A549 (cell line): Measurements from ENCODE around the gene CSAD. TPM values are rescaled to one million over a fixed set of nuclear protein-coding genes. Genes with fewer than 3 reads are reported as not detected.

Experiments
- ATAC-seq, 2 experiments: fragments of 200-7000 bp in 1 of 2; fragments of >200 bp in 1 of 2; cut with Nextera tagmentation in 1 of 2; cut with Tn5 transposase in 1 of 2; 3 replicates each; pipeline versions ENCODE4 v1.8.0 to v1.9.1; 2018 to 2020; ENCODE audit warnings: mild to moderate bottlenecking in 1 of 2, moderate library complexity in 1 of 2
- CTCF ChIA-PET: fragments of 300-600 bp; sonication (Branson Sonifier 250); formaldehyde crosslinking; extraction: SDS; loops from one replicate; lab custom pipeline; 2021; ENCODE audit warnings: antibody characterized with exemption, inconsistent platforms; lab: Yijun Ruan, JAX
- POLR2A ChIA-PET: fragments of 350-600 bp; formaldehyde crosslinking; extraction: SDS; loops from one replicate; lab custom pipeline; 2021; ENCODE audit warnings: antibody characterized with exemption, inconsistent platforms; lab: Yijun Ruan, JAX
- DNase-seq, 2 experiments: peaks; one replicate each; pipeline versions ENCODE4 v3.0.0 to v3.0.0-alpha.2; 2011 to 2016; ENCODE audit warnings: low read depth in 1 of 2, low spot score in 1 of 2
- FAIRE-seq: peaks from 2 replicates; lab custom pipeline; 2011; peaks lifted over from hg19 to GRCh38; lab: Jason Lieb, UNC
- H3K27ac ChIP-seq, 2 experiments: fragments of >200 bp; sonication (Bioruptor Twin); formaldehyde crosslinking; 3 replicates each; pipeline ENCODE4 v1.5.1; 2016 to 2017
- H3K4me1 ChIP-seq: fragments of >200 bp; sonication (Bioruptor Twin); formaldehyde crosslinking; 3 replicates; pipeline ENCODE4 v1.6.1; 2016
- H3K4me2 ChIP-seq: fragments of >200 bp; sonication (Bioruptor Twin); formaldehyde crosslinking; 3 replicates; pipeline ENCODE4 v1.6.1; 2016
- H3K4me3 ChIP-seq: fragments of >200 bp; sonication (Bioruptor Twin); formaldehyde crosslinking; 3 replicates; pipeline ENCODE4 v1.5.1; 2016
- H3K9me3 ChIP-seq: fragments of >200 bp; sonication (Bioruptor Twin); formaldehyde crosslinking; 3 replicates; pipeline ENCODE4 v1.6.1; 2016
- CBX2 ChIP-seq: fragments of 200-600 bp; sonication (generic); IDR thresholded peaks from 2 replicates; pipeline ENCODE4 v1.6.1; 2016; ENCODE audit warnings: low read depth, mild to moderate bottlenecking, borderline replicate concordance
- CEBPB ChIP-seq, 2 experiments: fragments of >200 bp in 1 of 2; sonication (Bioruptor Twin) in 1 of 2; formaldehyde crosslinking in 1 of 2; IDR thresholded peaks; 2 replicates each; pipeline ENCODE4 v1.6.1; 2012 to 2016
- E2F6 ChIP-seq: IDR thresholded peaks from 2 replicates; pipeline ENCODE4 v1.6.1; 2012; ENCODE audit warnings: low read depth, borderline replicate concordance
- EHF ChIP-seq: fragments of 250-450 bp; sonication (Bioruptor Pico); IDR thresholded peaks from 2 replicates; pipeline ENCODE4 v1.5.0; 2020; ENCODE audit warnings: mild to moderate bottlenecking
- EHMT2 ChIP-seq: fragments of 200-600 bp; sonication (generic); IDR thresholded peaks from 2 replicates; pipeline ENCODE4 v1.6.1; 2016; ENCODE audit warnings: antibody characterized with exemption, low read depth, mild to moderate bottlenecking, moderate library complexity
- EP300 ChIP-seq, 2 experiments: fragments of >200 bp; sonication (Bioruptor Twin); formaldehyde crosslinking; IDR thresholded peaks; 2 replicates in 1 of 2; 3 replicates in 1 of 2; pipeline ENCODE4 v1.6.1; 2016 to 2017
- FOSB ChIP-seq: fragments of 250-450 bp; sonication (Bioruptor Pico); IDR thresholded peaks from 2 replicates; pipeline ENCODE4 v1.5.0; 2020; ENCODE audit warnings: mild to moderate bottlenecking, moderate library complexity
- FOSL2 ChIP-seq, 2 experiments: fragments of 450-650 bp in 1 of 2; fragments of >200 bp in 1 of 2; sonication (Bioruptor Twin) in 1 of 2; formaldehyde crosslinking; IDR thresholded peaks; 2 replicates each; pipeline versions ENCODE4 v1.5.0 to v1.6.1; 2016 to 2020; ENCODE audit warnings: mild to moderate bottlenecking in 1 of 2, moderate library complexity in 1 of 2
- GATA3 ChIP-seq: IDR thresholded peaks from 2 replicates; pipeline ENCODE4 v1.6.1; 2012; ENCODE audit warnings: borderline replicate concordance
- HEYL ChIP-seq: fragments of 250-450 bp; sonication (Bioruptor Pico); IDR thresholded peaks from 2 replicates; pipeline ENCODE4 v1.8.0; 2021; ENCODE audit warnings: mild to moderate bottlenecking, moderate library complexity
- HMGXB4 ChIP-seq: fragments of 250-450 bp; sonication (Bioruptor Pico); IDR thresholded peaks from 2 replicates; pipeline ENCODE4 v1.5.0; 2021; ENCODE audit warnings: mild to moderate bottlenecking, moderate library complexity, borderline replicate concordance
- HOXB5 ChIP-seq: fragments of 250-450 bp; sonication (Bioruptor Pico); IDR thresholded peaks from 2 replicates; pipeline ENCODE4 v1.5.0; 2020; ENCODE audit warnings: mild to moderate bottlenecking, moderate library complexity
- PBX3 ChIP-seq: IDR thresholded peaks from 2 replicates; pipeline ENCODE4 v1.6.1; 2012
- PHF8 ChIP-seq: fragments of 200-600 bp; sonication (generic); IDR thresholded peaks from 2 replicates; pipeline ENCODE4 v1.6.1; 2016; ENCODE audit warnings: low read depth, mild to moderate bottlenecking, antibody characterized with exemption, moderate library complexity, borderline replicate concordance
- RNF2 ChIP-seq: fragments of 200-600 bp; sonication (generic); IDR thresholded peaks from 2 replicates; pipeline ENCODE4 v1.6.1; 2016; ENCODE audit warnings: low read depth, mild to moderate bottlenecking, antibody characterized with exemption, moderate library complexity, borderline replicate concordance
- TFCP2L1 ChIP-seq: fragments of 250-450 bp; sonication (Bioruptor Pico); IDR thresholded peaks from 2 replicates; pipeline ENCODE4 v1.5.0; 2021; ENCODE audit warnings: mild to moderate bottlenecking
- USF2 ChIP-seq: fragments of 450-650 bp; IDR thresholded peaks from 2 replicates; pipeline ENCODE4 v1.6.1; 2014; ENCODE audit warnings: antibody characterized with exemption
- ZC3H11A ChIP-seq: fragments of 450-650 bp; IDR thresholded peaks from 2 replicates; pipeline ENCODE4 v1.6.1; 2014; ENCODE audit warnings: antibody characterized with exemption, mild to moderate bottlenecking
- WGBS: methylation state at CpG from one replicate; pipeline ENCODE4 v1.1.6; 2017; ENCODE audit errors: missing lambda C conversion rate; 5-methylcytosine and 5-hydroxymethylcytosine counted together
- polyA plus RNA-seq, 4 experiments: library from polyadenylated mRNA; depleted of rRNA in 3 of 4; stranded (reverse); fragments of >200 nt; fragmentation: RNase III in 1 of 4; extraction: RNeasy Plus Mini Kit Qiagen cat#74134 plus additional on column Dnase treatment in 1 of 4; gene quantifications; 2 replicates in 3 of 4; 3 replicates in 1 of 4; pipeline ENCODE4 v1.2.3, GENCODE V29; 2011 to 2017
- TF ChIP-seq, protein P1 (sequence below): fragments of >200 bp; sonication (Bioruptor Twin); formaldehyde crosslinking; IDR thresholded peaks from 3 replicates; pipeline ENCODE4 v1.6.1; 2016
- TF ChIP-seq, protein P2 (sequence below): fragments of 250-450 bp; sonication (Bioruptor Pico); IDR thresholded peaks from 2 replicates; pipeline ENCODE4 v1.5.0; 2020; ENCODE audit warnings: low read depth, mild to moderate bottlenecking, moderate library complexity
- TF ChIP-seq, protein P3 (sequence below): IDR thresholded peaks from 2 replicates; pipeline ENCODE4 v1.6.1; 2012

CSAD gene
- polyA plus RNA-seq, 2 of the 4 experiments (the other 2 are of a cell fraction), result 14.5 to 16.5 TPM

- CTCF ChIA-PET, result interaction anchor here (0.9 to 33.2 kb wide), 6 partner anchors 34 to 104 kb away, joined by 3 to 1046 read pairs (median 6); partner anchors contain the start of genes AAAS, ESPL1, MYG1 and PFDN5
- Histone ChIP-seq H3K4me3 (no peak overlapping the region), H3K27ac (peak overlapping the region; percentile 14 to 98)
- DNase-seq (peak in 1 of 2 experiments; percentile 39), FAIRE-seq (no peak), ATAC-seq (no peak)
- TF ChIP-seq ZC3H11A, result no peak
- no peak for TF ChIP-seq HOXB5 (CRISPR knock-in tag)
- TF ChIP-seq PHF8, result no peak
- TF ChIP-seq EHMT2, result no peak
- TF ChIP-seq HEYL (CRISPR knock-in tag), result no peak
- no peak for TF ChIP-seq FOSL2 (IDR thresholded peaks at IDR 0.05)
- no peak for TF ChIP-seq FOSL2 (CRISPR knock-in tag; IDR thresholded peaks at IDR 0.05)
- TF ChIP-seq, protein P1, sequence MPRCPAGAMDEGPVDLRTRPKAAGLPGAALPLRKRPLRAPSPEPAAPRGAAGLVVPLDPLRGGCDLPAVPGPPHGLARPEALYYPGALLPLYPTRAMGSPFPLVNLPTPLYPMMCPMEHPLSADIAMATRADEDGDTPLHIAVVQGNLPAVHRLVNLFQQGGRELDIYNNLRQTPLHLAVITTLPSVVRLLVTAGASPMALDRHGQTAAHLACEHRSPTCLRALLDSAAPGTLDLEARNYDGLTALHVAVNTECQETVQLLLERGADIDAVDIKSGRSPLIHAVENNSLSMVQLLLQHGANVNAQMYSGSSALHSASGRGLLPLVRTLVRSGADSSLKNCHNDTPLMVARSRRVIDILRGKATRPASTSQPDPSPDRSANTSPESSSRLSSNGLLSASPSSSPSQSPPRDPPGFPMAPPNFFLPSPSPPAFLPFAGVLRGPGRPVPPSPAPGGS, result no peak
- no peak for TF ChIP-seq TFCP2L1
- no peak for TF ChIP-seq EHF
- TF ChIP-seq PBX3, result no peak
- no peak for TF ChIP-seq E2F6
- TF ChIP-seq FOSB (CRISPR knock-in tag), result no peak
- TF ChIP-seq CBX2, result no peak
- no peak for TF ChIP-seq EP300 (IDR thresholded peaks at IDR 0.05)
- no peak for TF ChIP-seq GATA3
- TF ChIP-seq, all 56 proteins: peak for 0
- 63% methylated on average over 3 of the region's 3 CpGs for WGBS
- peaks cover 41% of the 10 kb centered on the region for H3K4me1 ChIP-seq
- POLR2A ChIA-PET, result no interaction called here
- H3K9me3 ChIP-seq, result no peaks in the 10 kb centered on the region
- H3K4me2 ChIP-seq, result peak overlapping the region; percentile 97
These were observed 37.2 kb upstream of the CSAD start for GRCh38 chr12:53217931-53218307.

DNA sequence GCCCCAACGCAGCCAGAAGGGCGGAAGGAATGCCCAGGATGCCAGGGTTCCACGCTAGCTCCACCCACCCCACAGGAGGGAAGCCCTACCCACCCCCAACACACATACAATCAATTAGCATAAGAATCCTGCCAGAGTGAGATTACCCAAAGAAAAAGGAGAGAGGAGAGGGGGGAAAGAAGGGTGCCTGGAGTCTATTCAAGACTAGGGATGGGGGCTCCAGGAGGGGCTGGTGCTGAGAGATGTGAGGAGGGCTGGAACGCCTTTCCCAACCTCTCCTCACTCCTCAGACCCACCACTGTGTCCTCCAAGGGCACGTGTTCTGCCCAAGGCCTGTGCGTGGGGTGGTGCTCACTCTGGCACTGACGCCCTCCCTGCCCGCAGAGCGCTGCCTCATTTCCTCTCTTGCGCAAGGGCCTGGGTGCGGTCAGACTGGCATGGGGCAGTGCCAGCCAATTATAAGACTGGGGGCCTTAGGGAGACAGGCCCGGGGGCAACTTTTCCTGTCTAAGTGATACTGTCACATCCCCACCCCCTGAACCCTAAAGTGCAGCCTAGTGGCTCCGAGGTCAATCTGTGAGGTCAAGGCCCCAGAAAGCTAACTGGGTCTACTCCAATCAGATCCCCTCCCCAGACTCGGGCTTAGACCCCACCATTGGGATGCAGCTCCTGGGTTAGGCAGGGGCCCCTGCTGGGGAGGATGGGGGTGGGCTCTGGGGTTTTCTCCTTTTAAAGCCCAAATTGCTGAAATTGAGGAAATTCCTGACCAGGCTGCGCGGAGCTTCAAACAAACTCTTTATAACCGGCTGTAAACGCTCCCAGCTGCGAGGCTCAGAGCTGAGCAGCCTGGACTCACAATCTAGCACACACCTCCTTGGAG, 36.6 kb upstream of the CSAD start:
- Histone ChIP-seq H3K4me2 (peak overlapping the region; percentile 97), H3K9me3 (no peaks in the 10 kb centered on the region), H3K4me3 (no peak overlapping the region), H3K27ac (peak overlapping the region; percentile 14 to 98), H3K4me1 (peaks cover 35% of the 10 kb centered on the region)
- no peak for ATAC-seq
- FAIRE-seq, result no peak
- ChIA-PET CTCF (interaction anchor here (0.9 to 33.2 kb wide), 9 partner anchors 17 to 104 kb away, joined by 3 to 1046 read pairs (median 103); partner anchors contain the start of genes AAAS, ESPL1, MYG1 and PFDN5), POLR2A (interaction anchor here (0.8 kb wide), 1 partner anchor 224 kb away, joined by 3 read pairs; no protein-coding TSS in a partner anchor)
- TF ChIP-seq PBX3 (no peak), USF2 (peak; percentile 10; the same call in 1 of the 2 replicates), RNF2 (no peak), GATA3 (no peak), CEBPB (IDR thresholded peaks at IDR 0.05) (peak; percentile 82 to 97), HMGXB4 (no peak), HOXB5 (CRISPR knock-in tag) (no peak)
- TF ChIP-seq, protein P2, sequence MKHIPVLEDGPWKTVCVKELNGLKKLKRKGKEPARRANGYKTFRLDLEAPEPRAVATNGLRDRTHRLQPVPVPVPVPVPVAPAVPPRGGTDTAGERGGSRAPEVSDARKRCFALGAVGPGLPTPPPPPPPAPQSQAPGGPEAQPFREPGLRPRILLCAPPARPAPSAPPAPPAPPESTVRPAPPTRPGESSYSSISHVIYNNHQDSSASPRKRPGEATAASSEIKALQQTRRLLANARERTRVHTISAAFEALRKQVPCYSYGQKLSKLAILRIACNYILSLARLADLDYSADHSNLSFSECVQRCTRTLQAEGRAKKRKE (CRISPR knock-in tag), result 0 out of 2 replicates have a peak, but pooled peaks have one; percentile 24
- TF ChIP-seq, protein P3, sequence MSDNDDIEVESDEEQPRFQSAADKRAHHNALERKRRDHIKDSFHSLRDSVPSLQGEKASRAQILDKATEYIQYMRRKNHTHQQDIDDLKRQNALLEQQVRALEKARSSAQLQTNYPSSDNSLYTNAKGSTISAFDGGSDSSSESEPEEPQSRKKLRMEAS, result peak; percentile 67
- peak in 1 of 2 experiments; percentile 52 for DNase-seq
- WGBS, result 67% methylated on average over 19 of the region's 19 CpGs
